HG03432 (cell line): Measurements from ENCODE around the gene RAD51AP1.

Experiments
- ATAC-seq: cut with Tn5 transposase; IDR thresholded peaks from one replicate; pipeline ENCODE4 v1.9.1; 2021; ENCODE audit warnings: mild to moderate bottlenecking, moderate library complexity; ENCODE audit not compliant: unreplicated experiment

RAD51AP1 gene

GRCh38 chr12:4540638-4541037, 1.9 kb downstream of the RAD51AP1 start:
- no peak for ATAC-seq

GRCh38 chr12:4545195-4545594, 6.5 kb downstream of the RAD51AP1 start:
- ATAC-seq, result no peak

DNA sequence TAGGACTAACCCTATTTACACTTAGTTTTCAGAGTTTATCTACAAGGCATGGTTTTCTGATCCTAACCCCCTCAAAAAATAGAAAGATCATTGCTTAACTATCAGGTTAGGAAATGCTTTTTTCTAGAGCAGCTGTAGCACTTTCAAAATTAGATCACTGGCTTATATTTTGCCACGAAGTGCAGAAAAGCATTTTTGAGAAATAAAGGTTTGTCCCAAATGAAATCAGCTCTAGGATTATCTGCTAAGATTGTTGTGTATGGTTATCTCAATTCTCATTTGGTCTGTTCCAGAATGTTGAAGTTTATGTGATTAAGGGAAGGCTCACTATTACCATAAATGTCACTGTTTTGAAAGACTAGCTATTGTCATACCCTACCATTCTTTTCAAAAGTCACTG, 13.5 kb downstream of the RAD51AP1 start:
- no peak for ATAC-seq

DNA sequence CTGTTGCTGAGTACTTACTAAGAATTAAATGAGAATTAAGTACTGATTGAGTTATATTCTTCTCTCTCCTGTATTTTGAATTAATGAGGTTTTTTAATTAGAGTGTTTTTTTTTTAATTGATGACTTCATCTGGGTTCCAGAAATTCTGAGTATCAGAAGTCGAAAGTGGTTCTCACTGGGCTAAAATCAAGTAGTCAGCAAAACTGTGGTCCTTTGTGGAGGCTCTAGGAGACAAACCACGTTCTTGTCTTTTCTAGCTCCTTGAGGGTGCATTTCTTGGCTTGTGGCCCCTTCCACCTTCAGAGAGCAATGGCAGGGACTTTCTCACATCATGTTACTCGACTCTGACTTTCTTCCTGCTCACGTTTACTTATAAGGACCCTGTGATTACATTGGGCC, 15.3 kb downstream of the RAD51AP1 start:
- ATAC-seq, result no peak

- no peak for ATAC-seq
Observed at GRCh38 chr12:4555804-4556203, 17.1 kb downstream of the RAD51AP1 start.

DNA sequence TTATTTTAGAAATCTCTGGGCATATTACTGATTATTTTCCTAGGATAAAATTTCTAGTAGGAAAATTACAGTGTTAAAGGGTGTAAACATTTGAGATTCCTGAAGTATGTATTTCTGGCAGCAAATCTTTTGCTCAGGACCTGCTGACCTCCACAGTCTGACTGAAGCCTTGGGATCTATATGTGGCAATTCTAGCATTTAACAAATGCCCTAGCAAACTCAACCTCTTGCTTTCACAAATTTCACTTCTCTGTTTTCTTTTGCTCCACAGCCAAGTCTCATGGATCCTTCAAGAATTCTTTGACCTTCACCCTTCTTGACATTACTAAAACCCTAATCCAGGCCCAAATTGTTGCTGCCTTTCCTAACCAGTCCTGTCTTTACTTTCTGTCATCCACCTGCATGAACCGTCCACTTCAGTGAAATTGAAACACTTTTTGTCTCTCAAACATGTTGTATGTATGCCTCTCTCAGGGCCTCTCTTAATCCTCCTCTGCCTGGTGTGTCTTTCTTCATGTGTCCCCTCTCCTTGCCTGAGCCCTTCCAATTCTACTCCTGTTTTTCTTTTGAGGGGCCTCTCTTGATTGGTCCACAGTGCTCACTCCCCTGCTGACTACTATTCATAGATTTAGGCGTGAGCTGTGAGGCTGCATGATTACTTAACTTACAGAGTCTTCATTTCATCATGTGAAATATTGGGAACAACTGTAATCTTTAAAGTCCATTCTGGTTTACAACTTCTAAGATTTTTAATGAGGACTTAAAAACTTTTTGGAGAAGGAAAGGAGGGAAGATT, 18.2 kb downstream of the RAD51AP1 start:
- ATAC-seq, result no peak

GRCh38 chr12:4557586-4557985, 18.9 kb downstream of the RAD51AP1 start:
- ATAC-seq, result no peak

DNA sequence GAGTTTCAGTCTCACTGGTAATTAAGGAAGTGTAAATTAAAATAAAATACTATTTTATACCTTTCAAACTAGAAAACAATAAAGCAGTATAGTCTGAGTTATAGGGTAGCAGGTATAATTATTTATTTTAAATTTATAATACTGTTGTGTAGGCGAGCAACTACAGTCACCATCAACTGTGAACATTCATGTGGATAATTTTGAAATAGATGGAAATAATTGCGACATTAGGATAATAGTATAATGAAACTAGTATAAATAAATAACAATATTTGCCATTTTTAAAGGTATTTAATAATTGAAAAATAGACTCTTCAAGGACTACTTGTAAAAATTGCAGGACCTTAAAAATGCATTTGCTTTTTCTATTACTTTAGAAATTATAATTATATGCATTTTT, 19.5 kb downstream of the RAD51AP1 start:
- no peak for ATAC-seq

DNA sequence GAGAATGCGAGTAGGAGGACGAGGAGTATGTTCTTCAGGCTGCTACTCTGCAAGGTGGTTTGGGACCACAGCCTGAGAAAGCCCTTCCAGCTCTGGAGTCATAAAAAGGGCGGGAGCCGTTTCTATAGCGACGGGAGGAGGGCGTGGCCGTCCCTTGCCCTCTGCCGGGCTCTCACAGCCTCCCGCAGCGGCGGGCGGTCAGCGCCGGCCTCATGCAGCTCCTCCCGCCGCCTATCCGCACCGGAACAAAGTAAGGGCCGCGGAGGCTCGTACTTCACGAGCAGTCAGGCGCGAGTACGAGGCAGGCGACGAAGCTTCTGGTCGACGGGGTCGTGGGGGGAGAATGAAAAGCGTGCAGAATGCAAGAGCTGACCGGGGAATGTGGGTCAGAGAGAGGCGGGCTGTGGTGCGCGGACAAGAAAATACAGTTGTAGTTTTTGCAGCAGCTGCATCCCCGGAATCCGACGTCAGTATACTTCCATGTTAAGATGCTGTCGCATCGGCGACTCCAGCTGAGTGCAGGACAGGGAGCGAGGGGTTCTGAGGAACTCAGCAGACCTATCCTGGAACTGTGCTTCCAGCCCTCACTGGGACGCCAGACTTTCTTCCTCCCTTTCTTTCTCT, 23.5 kb downstream of the RAD51AP1 start, which contains the start of gene DYRK4:
DYRK4 (plus strand) TSS at position 175 of the 624 bp plus-strand sequence; CDS start at position 213, 38 bp downstream.
- ATAC-seq, result no peak

GRCh38 chr12:4563336-4563735, 24.6 kb downstream of the RAD51AP1 start:
- no peak for ATAC-seq

- ATAC-seq, result peak; percentile 47
Observed at GRCh38 chr12:4564818-4565217, 26.1 kb downstream of the RAD51AP1 start.

GRCh38 chr12:4566474-4566873, 27.8 kb downstream of the RAD51AP1 start:
- no peak for ATAC-seq

GRCh38 chr12:4567073-4567881, 28.6 kb downstream of the RAD51AP1 start:
- ATAC-seq, result peak; percentile 54

DNA sequence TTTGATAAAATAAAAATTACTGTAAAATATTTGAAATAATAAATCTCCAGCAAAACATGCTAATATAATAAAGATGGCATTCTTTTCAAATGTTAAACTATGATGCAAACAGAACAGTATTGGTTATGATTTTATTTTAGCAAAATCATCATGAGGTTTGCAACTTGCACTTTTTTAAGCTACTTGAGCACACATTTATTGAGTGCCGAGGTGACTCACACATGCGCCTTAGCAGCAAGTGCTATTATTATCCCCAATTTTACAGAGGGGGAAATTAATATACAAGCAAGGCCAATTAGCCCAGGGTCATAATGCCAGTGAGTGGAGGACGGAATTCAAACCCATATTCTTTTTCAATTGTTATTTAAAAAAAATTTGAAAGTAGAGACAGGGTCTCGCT, 30.6 kb downstream of the RAD51AP1 start:
- no peak for ATAC-seq

GRCh38 chr12:4572680-4573079, 34.0 kb downstream of the RAD51AP1 start:
- ATAC-seq, result no peak

GRCh38 chr12:4579305-4580102, 40.8 kb downstream of the RAD51AP1 start:
- no peak for ATAC-seq

DNA sequence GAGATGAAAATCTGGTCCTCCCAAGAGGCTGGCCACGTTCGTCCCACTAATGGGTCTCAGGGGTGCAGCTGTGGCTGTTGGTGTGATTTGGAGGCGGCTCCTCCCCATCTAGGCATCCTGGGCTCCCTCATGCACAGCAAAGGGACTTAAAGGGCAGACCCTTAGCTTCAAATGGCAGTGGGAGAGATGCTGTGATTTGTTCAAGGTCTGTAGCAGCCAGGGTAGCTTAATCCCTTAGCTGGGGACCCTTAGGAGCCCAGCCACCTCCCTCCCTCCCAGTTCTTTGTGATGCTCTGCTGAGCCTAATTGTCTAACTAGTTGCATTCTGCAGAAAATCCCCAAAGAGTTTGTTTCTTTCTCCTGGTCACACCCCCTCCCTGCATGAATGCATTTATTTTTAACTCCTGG, 41.6 kb downstream of the RAD51AP1 start:
- ATAC-seq, result no peak

DNA sequence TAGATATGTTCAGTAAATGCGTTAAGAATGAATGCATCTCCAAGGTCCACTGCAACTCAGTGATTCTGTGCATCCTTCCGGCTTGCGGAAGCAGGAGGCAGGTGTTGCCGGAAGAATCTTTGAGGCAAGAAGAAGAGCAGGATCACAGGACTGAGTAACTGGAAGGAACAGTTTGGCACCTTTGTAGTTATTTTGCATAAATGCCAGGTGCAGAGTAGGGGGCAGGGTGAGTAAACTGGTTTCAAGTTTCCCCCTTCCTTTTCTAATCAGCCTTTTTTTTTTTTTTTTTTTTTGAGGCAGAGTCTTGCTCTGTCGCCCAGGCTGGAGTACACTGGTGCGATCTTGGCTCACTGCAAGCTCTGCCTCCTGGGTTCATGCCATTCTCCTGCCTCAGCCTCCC, 45.6 kb downstream of the RAD51AP1 start:
- ATAC-seq, result no peak

- no peak for ATAC-seq
Observed at GRCh38 chr12:4584896-4585295, 46.2 kb downstream of the RAD51AP1 start.

DNA sequence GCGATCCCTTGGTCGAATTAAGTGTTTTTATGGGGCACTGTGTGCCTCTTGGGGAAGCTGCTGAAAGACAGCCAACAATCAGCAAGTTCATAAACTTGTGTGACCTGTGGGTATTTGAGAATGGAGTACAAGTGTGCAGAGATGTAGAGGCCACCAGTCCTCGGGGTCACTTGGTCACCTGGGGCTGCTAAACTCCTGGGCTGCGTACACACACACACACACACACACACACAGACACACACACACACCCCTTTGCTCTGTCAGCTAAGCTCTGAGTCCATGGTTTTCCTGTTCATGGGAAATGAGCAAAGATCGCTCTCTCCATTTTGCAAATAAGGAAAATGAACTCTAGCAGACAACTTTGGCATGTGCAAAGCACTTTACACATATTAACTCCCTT, 47.8 kb downstream of the RAD51AP1 start:
- ATAC-seq, result no peak

- no peak for ATAC-seq
Observed at GRCh38 chr12:4587108-4587507, 48.4 kb downstream of the RAD51AP1 start.
